ENCODE data around the gene ADGRV1.

DNA sequence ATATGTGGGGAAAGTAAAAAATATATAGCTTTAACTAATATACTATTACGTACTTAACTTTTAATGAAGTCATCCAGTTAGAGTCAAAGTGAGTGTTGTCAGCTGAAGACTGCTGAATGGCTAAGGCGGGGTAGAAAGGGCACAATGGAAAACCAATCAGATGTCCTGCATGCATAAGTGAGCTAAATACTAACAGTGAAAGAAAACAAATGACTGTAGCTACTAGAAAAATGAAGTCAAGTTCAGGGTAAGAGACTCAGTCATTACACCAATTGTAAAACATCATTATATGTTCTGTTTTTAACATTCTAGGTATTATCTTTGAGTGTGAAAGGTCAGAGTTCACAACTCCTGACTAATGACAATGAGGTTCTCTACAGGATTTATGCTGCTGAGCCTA, 295.2 kb downstream of the ADGRV1 start:
- TF ChIP-seq, protein P1, sequence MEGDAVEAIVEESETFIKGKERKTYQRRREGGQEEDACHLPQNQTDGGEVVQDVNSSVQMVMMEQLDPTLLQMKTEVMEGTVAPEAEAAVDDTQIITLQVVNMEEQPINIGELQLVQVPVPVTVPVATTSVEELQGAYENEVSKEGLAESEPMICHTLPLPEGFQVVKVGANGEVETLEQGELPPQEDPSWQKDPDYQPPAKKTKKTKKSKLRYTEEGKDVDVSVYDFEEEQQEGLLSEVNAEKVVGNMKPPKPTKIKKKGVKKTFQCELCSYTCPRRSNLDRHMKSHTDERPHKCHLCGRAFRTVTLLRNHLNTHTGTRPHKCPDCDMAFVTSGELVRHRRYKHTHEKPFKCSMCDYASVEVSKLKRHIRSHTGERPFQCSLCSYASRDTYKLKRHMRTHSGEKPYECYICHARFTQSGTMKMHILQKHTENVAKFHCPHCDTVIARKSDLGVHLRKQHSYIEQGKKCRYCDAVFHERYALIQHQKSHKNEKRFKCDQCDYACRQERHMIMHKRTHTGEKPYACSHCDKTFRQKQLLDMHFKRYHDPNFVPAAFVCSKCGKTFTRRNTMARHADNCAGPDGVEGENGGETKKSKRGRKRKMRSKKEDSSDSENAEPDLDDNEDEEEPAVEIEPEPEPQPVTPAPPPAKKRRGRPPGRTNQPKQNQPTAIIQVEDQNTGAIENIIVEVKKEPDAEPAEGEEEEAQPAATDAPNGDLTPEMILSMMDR (IDR thresholded peaks at IDR 0.05) = no peak
- no peak for TF ChIP-seq POLR2A (IDR thresholded peaks at IDR 0.05)
